Epidermal melanocyte (primary cell): ENCODE measurements around the gene COX4I1.

Experiments used
- DNase-seq: peaks from one replicate; pipeline ENCODE4 v3.0.0; 2011; ENCODE audit warnings: low spot score; ENCODE audit not compliant: insufficient read length

Gene COX4I1

DNA sequence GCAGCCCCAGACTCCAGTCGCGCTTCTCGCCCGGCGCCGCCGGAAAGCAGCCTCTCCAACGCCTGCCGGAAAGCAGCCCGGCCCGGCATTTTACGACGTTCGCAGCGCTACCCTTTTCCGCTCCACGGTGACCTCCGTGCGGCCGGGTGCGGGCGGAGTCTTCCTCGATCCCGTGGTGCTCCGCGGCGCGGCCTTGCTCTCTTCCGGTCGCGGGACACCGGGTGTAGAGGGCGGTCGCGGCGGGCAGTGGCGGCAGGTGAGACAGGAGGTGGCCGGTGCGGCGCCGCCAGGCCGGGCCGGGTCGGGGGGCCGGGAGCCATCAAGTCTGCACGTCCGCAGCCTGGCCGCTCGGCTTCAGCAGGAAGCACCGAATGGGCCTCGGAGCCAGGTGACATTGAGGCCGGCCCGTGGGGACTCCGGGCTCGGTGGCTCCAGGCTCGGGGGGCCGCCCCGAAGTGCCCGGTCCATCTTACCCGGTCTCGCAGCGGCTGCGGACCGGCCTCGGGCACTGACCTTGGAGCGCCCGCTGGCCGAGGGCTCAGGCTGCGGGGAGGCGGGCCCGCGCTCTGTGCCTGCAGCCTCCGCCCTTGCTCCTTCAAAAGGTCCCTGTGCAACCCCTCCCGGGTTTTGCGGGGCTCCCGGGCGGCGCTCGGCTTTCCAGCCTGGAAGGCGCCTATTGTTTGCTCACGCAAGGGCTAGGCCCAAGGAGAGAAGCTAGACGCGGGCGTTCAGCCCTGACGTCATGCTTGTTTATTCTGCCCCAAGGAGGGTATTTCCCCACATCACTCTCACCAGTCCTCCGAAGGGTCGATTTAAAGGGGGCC lies at the start of gene COX4I1, which contains the start of gene EMC8:
Gene COX4I1 (plus strand): TSS at position 199 of the 824 bp plus-strand sequence. CDS start 1,511 bp downstream, outside the sequence.
Gene EMC8 (minus strand): TSS at position 48 of the 824 bp plus-strand sequence. CDS start 249 bp downstream, outside the sequence.
- DNase-seq = peak; percentile 88

DNA sequence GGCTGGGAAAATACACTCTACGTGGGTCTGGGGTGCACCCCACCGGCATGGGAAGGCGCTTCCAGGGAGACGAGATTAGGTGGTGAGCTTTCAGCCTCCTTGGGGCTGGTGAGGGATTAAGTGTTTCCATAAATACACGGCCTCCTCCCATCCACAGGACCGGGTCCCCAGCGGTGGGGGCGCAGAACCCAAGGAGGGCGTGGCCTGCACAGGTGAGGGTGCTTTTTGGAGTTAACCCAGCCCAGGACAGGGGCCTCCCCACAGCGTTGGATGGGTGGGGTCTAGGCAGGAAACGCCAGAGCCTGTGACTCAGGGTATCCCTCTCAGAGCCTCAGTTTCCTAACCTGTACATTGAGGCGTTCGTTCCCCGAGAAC lies 49.7 kb upstream of the COX4I1 start:
- no peak for DNase-seq

DNA sequence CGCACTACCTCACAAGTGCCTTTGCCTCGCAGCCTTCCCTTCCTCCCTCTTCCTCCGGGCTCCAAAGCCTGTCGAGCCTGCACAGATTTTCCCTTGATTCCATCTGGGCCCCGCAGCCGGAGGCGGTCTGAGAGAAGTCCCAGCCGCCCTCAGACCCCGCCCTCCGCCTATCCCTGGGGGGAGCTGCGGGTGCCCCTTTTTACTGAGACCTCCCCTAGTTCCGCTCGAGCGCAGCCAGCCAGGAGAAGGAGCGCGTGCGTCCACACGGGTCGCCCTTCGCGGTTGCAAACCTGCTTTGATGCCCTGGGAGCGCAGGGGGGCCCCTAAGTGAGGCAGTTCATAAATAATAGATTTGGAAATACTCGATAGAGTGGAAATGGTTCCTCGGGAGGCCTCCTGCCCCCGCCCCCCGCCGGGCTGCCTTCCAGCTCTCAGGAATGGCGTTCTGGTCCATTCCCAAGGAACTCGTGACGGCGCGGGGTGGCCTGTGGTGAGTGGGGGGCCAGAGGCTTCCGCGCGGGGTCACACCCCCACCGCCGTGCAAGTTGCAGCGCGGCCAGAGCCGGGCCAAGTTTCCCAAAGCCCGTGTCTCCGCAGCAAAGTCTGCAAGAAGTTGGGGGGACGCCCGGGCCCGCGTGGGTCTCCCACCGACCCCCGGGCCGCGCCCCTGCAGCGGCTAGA lies 49.2 kb upstream of the COX4I1 start:
- DNase-seq = peak; percentile 46

DNA sequence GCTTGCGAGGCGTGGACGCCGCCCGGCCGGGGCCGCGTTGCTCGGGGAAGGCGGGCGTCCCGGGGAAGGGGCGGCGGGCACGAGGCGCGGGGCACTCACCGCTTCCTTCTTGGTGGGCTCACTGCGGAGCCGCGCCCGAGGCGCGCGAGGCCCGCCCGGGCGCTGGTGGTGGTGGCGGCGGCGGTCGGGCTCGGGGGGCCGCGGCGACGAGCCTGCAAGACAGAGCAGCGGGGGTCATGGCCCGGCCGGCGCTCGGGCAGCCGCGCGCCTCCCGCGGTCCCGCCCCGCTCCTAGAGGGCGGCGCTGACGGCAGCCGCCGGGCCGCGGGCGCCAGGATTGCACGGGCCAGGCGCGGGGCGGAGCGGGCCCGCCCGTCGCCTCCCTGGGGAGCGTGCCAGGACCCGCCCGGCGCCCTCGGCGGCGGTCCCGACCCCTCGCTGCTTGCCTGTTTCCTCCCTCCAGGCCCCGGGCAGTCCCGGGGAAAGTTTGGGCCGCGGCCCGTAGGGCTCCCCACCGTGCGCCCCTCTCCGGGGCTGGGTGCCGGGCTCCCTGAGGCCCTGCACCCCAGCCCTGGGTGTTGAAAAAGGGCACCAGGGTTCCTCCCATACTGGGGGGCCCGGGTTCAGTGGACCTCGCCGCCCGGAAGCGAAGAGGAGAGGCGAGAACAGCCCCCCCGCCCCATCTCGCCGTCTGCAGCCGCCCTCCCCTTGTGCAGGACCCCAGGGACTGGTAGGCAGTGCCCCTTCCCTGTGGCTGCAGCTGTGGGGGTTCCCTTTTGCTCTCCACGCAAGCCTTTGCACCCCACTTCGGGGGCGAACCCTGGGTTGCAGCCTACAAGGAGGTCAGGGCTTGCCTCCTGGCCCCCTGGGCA lies 48.4 kb upstream of the COX4I1 start, which contains the start of gene C16orf74:
Gene C16orf74 (minus strand): TSS at position 270 of the 871 bp plus-strand sequence. CDS start 15,879 bp downstream, outside the sequence.
- DNase-seq = peak; percentile 28

DNA sequence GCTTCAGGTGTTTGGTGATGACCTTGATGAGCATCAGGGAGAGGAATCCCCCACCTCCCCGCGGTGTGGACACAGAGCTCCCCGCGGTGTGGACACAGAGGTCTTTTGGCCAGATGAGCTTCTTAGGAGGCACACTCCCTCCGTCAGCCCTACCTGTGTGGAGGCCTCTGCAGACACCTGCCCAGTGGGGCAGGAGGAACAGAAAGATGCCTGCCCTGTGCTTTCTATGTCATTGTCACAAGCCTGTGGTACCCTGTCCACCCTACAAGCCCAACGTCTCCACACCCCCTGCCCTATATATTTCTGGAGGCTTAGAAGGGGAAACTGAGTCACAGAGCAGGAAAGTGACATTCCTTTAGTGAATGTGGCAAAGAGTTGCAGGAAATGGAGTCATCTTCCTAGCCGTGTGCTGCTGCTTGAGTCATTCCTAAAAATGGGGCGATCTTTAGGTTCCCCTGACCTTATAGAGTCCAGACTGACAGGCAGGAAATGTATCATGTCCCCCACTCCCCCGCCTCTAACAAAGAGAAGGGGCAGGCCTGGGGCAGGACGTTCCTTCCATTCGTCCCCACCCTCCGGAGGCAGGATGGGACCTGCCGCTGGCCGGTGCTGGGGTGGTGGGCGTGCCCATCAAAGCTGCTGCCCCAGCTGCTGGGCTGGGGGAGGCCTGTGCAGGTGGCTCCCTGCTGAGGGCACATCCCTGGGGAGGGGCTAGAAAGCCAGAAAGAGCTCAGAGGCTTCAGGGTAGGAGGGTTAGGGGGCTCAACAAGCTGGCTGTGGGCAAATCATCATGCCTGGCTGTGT lies 47.6 kb upstream of the COX4I1 start:
- no peak for DNase-seq

DNA sequence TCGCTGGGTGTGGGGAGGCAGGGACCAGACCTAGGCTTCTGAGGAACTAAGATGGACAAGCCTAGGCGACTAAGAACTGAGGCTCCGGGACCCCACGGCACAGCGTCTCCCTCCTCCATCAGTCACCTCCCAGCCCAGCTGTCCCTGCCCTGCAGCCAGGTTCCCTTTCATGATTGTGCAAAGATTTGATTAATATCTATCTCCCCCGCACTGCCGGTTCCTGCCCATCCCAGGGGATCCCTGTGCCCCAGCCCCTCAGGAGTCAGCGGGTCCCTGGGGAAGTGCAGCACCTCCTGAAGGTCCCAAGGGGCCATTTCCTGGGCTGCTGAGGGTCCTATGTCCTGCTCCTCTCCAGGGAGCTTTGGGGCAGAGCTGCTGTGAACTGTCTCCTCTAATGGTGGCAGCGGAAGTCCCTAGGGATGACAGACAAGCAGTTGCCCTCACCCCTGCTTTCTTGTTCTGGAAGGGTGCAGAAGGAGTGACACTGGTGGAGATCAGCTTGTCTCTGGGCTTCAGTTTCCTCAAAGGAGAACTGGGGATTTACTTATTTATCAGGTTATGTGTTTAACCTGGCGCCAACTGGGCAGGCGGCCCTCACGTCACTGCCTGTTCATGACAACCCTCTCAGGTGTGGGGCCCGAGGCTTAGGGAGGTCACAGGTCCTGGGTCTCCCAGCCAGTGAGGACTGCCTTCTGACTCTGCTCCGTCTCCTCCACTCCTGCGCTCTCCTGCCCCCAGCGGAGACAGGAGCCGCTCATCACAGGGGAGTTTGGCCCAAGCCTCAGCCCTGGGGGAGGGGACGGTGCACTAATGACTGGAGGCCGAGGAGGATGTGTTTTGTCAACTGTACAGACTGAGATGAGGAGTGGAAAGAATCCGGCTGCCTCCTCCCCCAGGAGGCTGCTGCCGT lies 46.7 kb upstream of the COX4I1 start:
- no peak for DNase-seq

DNA sequence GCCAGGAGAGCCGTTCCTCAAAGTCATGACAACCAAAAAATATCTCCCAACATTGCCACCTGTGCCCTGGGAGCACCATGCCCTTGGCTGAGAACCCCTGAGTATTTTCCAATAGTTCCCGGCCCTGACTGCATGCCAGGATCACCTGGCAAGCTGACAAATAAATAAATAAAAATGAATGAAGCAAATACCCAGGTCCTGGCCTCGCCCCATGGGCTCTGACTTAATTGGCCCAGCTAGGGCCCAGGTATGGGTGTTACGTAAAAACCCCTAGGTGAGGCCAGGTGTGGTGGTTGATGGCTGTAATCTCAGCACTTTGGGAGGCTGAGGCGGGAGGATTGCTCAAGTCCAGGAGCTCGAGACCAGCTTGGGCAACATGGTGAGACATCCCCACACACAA lies 45.9 kb upstream of the COX4I1 start:
- no peak for DNase-seq

DNA sequence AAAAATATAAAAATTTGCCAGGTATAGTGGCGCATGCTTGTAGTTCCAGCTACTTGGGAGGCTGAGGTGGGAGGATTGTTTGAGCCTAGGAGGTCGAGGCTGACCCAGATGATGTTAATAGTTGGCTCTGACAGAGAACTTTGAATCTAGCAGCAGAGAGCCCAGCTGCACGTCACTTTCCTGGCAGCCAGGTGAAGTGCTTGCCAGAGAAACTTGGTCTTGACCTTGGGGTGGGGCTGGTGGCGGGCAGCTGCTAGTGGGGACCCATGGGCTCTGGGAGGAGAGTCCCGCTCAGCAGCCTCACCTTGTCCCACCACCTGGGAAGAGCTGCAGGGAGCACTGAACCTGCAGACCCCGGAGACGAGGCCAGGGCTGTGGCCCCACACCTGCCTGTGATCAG lies 45.5 kb upstream of the COX4I1 start:
- no peak for DNase-seq

DNA sequence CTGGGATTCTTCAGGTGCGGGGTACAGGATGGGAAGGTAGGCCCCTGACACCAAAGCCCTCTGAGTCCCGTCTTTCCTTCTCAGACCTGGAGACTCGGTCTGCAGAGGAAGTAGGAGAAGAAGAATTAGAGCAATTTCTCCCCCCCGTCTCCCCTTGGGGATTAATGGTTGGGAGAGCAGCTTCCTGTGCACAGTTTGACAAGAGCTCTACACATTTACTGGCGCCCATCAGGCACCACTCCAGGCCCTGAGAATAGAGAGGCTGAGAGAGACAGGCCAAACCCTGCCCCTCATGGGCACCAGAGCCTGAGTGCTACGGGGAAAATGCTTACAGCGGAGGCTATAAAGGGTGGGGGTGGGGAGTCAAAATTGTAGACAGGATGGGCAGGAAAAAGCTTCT lies 45.1 kb upstream of the COX4I1 start:
- DNase-seq = no peak

DNA sequence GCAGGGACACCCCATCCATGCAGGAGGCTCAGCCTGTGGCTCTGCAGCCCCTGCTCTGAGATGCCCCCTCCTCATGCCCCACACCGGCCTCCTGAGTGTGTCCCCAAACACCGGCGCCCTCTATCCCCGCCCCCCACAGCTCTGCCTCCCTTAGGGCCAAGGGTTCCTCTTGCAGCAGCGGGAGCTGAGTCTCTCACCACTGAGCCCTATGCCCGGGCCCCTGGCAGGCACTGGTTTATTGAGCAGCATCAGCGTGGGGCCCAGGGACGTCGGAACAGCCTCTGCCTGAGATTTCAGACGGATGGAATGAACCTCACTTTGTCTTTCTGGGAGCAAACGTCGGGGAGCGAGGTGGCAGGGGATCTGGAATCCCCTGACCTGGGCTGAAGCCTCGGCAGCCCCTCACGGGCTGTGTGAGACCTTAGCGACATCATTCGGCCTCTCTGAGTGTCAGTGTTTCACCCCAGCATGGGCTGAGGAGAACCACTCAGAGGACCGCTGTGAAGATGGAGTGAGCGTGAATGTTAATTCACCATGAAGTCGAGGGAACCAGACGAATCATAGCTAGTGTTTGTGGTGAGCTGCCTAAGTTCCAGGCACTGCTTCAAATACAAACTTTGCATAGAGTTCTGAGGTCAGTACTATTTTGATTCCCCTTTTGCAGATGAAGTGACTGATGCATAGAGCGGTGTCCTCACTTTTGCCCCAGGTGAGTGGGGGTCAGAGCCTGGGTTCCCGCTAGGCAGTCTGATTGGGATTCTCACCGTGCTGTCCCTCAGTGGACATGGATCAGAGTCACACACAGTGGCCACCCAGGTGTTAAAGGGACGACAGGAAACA lies 43.3 kb upstream of the COX4I1 start:
- DNase-seq = no peak

DNA sequence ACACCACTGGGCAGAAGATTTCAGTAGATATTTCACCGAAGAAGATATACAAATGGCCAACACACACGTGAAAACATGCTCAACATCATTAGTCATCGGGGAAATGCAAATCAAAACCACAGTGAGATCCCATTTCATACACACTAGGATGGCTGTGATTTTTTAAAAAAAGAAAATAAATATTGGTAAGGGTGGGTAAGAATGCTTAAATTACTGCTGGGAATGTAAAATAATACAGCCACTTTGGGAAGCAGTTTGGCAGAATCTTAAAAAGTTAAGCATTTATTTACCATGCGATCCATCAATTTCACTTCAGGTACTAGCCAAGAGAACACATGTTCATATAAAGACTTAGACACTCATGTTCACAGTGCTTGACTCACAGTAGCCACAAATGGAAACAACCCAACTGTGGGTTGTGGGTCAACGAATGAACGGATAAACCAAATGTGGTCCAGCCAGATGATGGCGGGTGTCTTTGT lies 42.1 kb upstream of the COX4I1 start:
- DNase-seq = no peak

DNA sequence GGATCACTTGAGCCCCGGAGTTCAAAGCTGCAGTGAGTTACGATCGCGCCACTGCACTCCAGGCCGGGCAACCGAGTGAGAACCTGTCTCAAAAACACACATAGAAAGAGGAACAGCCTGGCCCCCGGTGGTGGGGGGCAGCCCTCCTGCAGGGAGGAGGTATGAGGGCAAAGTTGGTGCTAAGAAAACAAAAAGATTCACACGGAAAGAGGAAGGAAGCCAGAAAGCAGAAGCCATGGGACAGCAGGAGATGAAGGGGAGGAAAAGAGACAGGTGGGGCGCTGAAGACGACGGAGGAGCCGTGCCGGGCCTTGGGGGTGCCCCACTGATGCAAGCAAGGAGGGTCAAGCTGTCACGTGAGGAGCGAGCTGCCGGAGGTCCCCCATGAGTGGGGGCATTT lies 40.4 kb upstream of the COX4I1 start:
- no peak for DNase-seq

DNA sequence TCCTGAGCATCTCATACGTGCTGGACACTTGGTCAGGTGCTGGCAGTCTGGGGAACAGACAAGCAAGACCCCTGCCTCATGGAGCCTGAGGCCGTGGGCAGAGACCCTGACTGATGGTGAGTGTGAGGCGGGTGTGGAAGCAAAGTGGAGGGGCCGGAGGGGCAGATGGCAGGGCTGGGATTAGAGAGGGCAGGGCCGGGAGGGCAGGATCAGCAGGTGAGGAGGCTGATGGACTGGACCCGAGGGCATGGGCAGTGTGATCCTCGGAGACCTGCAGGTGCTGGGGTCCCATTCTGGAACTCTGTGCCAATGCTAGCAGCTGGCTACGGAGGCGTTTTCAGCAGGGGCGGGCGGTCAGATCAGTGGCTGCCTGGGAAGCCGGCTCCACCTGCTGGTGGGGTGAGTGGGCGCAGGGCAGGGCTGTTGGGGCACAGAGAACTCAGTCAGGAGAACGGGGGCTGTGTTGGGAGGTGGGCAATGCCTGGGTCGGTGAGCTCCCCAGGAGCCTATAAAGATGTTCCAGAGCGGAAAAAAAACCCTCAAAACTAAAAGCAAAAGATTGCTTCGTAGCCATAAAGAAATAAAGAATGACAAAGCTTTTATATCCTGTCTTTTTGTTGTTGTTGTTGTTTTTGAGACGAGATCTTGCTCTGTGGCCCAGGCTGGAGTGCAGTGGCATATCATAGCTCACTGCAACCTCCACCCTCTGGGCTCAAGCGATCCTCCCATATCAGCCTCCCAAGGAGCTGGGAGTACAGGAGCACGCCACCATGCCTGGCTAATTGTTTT lies 39.7 kb upstream of the COX4I1 start:
- no peak for DNase-seq

DNA sequence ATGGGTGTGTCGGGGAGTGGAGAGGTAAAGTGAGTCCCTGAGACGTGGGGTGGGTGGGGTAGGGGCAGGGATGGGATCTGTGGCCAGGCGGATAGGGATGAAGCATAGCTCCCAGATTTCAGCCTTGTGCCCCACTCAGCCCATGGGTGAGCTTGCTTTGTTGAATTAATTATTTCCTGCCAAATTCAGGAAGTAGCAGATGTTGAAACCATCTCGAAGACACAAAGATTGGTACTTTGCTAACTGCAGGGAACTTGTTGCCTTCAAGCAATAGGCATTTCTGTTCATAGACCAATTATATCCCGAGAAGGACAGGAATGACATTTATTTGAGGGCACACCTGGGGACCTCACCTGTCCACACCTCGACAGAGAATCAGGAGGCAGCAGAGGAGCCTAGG lies 37.6 kb upstream of the COX4I1 start:
- no peak for DNase-seq

DNA sequence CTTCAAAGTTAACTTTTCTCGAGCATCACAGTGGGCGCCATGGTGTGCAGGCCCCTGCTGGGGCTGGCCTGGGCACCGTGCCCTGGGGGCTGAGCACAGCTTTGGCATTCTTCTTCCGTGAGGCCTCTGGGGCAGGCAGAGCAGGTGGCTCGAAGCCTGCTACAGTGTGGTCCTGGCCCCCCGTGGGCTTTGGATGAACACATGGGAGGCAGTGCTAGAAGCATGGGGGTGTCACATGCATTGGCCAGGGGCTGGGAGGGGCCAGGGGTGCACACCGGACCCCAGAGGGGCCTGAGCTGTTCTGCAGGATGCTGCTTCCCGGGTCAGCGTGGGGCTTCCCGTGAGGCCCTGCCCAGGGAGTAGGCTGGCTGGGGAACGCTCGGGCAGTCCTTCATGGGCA lies 36.5 kb upstream of the COX4I1 start:
- DNase-seq = no peak

DNA sequence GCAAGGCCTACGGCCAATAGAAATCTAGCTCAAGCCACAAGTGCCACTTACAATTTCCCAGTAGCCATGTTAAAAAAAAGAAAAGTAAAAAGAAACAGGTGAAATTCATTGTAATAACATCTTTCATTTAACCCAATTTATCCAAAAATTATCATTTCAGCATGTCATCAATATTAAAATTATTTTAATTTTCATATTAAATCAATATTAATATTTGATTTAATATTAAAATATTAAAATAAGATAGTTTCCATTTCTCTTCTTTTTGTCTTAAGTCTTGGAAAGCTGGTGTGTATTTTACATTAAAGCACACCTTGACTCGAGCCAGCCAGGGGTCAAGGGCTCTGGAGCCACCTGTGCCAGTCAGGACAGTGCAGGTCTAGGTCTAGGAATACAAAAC lies 35.9 kb upstream of the COX4I1 start:
- DNase-seq = no peak

DNA sequence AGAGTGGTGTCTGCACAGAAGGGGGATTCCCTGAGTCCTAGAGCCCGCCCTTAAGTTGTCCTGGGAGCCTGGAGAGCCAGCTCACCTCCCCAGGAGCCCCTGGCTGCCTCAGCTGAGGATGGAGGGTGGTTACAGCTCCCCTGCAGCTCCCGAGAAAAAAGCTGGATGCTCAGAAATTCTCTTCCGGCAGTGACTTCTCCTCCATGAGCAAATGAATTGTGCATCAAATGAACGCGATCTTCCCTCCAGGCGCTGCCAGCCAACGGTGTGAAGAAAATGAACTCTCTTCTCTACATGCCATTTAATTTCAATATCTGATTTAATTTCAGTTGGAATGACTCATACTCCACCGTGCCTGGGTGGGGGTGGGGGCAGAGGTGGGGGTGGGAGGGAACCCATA lies 34.3 kb upstream of the COX4I1 start:
- DNase-seq = no peak

DNA sequence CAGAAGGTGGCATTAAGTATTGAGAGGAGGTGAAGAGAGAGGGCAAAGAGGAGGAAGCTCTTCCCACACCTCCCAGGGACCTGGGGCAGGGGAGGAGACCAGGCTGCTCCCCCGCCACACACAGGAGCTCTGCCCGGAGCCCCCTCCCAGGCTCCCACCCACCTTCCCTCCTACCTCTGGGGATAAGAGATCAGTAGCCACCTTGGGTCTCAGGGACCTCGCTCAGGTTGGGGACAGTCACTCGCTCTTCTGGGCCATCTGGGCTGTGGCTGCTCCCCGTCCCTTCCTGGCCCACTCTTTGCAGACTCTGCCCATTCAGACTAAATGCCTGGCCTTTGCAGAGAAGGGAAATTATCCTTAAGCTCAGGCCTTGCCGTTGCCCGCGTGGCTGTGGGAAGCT lies 33.7 kb upstream of the COX4I1 start:
- DNase-seq = no peak
